Measurements from ENCODE around the gene CARMIL1.

CARMIL1 gene

DNA sequence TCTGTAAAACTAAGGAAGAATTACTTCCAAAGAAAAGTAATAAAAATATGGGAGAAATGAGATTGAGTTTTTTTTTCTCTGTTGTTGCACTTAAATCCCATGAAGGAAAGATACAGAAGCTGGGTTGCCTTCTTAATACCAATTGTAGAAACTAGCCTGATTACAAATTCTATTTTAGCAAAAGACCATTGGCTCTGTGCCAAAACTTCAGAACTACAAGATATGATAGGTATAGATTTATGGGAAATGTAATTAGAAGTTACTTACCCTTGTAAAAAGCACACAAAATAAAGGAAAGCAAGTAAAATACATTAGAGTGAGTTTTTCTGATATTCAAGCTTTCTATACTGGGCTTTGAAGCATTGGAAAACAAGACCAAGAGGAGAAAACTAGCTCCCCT, 299.4 kb downstream of the CARMIL1 start (continued):
- no peak for TF ChIP-seq ZNF335 (tag by site-specific recombination; conservative IDR thresholded peaks at IDR 0.05)
- TF ChIP-seq ZNF707 (tag by site-specific recombination; IDR thresholded peaks at IDR 0.05), result no peak
- TF ChIP-seq SALL2 (tag by site-specific recombination; IDR thresholded peaks at IDR 0.05; ENCODE audit: borderline replicate concordance), result no peak
- TF ChIP-seq ZNF843 (tag by site-specific recombination; IDR thresholded peaks at IDR 0.05), result no peak
- peak; percentile 54; the same call in 1 of the 2 replicates for TF ChIP-seq ZBTB44 (tag by site-specific recombination; IDR thresholded peaks at IDR 0.05)
- peak; percentile 65; the same call in 1 of the 2 replicates for TF ChIP-seq ZNF350 (tag by site-specific recombination; IDR thresholded peaks at IDR 0.05)

GRCh38 chr6:25579391-25579883, 300.3 kb downstream of the CARMIL1 start:
- ChIA-PET CTCF (interaction anchor here (0.6 to 2.2 kb wide), 9 partner anchors 22 to 1430 kb away, joined by 3 to 9 read pairs (median 5); partner anchors contain the start of gene CARMIL1), POLR2A (no interaction called here)
- Histone ChIP-seq H3K4me1 (ENCODE audit: control insufficient read depth, insufficient read depth, low read length) (no peaks in the 10 kb centered on the region), H3K27ac (ENCODE audit: extremely low read depth, low read depth, low read length) (no peak overlapping the region), H3K9me3 (ENCODE audit: control insufficient read depth, insufficient read depth, low read depth, low read length) (no peaks in the 10 kb centered on the region), H3K4me3 (ENCODE audit: low read depth, low read length) (no peak overlapping the region), H3K36me3 (ENCODE audit: control insufficient read depth in 2 of 2, insufficient read depth in 1 of 2, low read length in 2 of 2) (no peaks in the 10 kb centered on the region)
- TF ChIP-seq ZNF19 (tag by site-specific recombination; IDR thresholded peaks at IDR 0.05; ENCODE audit: low read depth) (no peak), ZNF311 (tag by site-specific recombination; IDR thresholded peaks at IDR 0.05; ENCODE audit: borderline replicate concordance) (no peak), ZFP3 (tag by site-specific recombination; IDR thresholded peaks at IDR 0.05; ENCODE audit: low read depth) (no peak), SCRT1 (tag by site-specific recombination; IDR thresholded peaks at IDR 0.05; ENCODE audit: borderline replicate concordance) (no peak), YY2 (tag by site-specific recombination; IDR thresholded peaks at IDR 0.05) (no peak), ZNF175 (tag by site-specific recombination; IDR thresholded peaks at IDR 0.05) (no peak), ELK4 (IDR thresholded peaks at IDR 0.05; ENCODE audit: borderline replicate concordance, low read depth, low read length) (no peak), HOXD13 (CRISPR knock-in tag; IDR thresholded peaks at IDR 0.05; ENCODE audit: borderline replicate concordance) (no peak), ZNF510 (tag by site-specific recombination; IDR thresholded peaks at IDR 0.05; ENCODE audit: insufficient replicate concordance) (no peak), ZNF791 (tag by site-specific recombination; IDR thresholded peaks at IDR 0.05) (no peak), ZNF24 (tag by site-specific recombination; IDR thresholded peaks at IDR 0.05) (no peak), ZNF391 (tag by site-specific recombination; IDR thresholded peaks at IDR 0.05; ENCODE audit: borderline replicate concordance, low read depth) (no peak), GFI1B (tag by site-specific recombination; IDR thresholded peaks at IDR 0.05) (no peak)
- TF ChIP-seq, protein P1, sequence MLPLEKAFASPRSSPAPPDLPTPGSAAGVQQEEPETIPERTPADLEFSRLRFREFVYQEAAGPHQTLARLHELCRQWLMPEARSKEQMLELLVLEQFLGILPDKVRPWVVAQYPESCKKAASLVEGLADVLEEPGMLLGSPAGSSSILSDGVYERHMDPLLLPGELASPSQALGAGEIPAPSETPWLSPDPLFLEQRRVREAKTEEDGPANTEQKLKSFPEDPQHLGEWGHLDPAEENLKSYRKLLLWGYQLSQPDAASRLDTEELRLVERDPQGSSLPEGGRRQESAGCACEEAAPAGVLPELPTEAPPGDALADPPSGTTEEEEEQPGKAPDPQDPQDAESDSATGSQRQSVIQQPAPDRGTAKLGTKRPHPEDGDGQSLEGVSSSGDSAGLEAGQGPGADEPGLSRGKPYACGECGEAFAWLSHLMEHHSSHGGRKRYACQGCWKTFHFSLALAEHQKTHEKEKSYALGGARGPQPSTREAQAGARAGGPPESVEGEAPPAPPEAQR (tag by site-specific recombination; IDR thresholded peaks at IDR 0.05), result no peak
- TF ChIP-seq, protein P2, sequence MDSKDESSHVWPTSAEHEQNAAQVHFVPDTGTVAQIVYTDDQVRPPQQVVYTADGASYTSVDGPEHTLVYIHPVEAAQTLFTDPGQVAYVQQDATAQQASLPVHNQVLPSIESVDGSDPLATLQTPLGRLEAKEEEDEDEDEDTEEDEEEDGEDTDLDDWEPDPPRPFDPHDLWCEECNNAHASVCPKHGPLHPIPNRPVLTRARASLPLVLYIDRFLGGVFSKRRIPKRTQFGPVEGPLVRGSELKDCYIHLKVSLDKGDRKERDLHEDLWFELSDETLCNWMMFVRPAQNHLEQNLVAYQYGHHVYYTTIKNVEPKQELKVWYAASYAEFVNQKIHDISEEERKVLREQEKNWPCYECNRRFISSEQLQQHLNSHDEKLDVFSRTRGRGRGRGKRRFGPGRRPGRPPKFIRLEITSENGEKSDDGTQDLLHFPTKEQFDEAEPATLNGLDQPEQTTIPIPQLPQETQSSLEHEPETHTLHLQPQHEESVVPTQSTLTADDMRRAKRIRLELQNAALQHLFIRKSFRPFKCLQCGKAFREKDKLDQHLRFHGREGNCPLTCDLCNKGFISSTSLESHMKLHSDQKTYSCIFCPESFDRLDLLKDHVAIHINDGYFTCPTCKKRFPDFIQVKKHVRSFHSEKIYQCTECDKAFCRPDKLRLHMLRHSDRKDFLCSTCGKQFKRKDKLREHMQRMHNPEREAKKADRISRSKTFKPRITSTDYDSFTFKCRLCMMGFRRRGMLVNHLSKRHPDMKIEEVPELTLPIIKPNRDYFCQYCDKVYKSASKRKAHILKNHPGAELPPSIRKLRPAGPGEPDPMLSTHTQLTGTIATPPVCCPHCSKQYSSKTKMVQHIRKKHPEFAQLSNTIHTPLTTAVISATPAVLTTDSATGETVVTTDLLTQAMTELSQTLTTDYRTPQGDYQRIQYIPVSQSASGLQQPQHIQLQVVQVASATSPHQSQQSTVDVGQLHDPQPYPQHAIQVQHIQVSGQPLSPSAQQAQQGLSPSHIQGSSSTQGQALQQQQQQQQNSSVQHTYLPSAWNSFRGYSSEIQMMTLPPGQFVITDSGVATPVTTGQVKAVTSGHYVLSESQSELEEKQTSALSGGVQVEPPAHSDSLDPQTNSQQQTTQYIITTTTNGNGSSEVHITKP (tag by site-specific recombination; IDR thresholded peaks at IDR 0.05), result no peak
- TF ChIP-seq, protein P3, sequence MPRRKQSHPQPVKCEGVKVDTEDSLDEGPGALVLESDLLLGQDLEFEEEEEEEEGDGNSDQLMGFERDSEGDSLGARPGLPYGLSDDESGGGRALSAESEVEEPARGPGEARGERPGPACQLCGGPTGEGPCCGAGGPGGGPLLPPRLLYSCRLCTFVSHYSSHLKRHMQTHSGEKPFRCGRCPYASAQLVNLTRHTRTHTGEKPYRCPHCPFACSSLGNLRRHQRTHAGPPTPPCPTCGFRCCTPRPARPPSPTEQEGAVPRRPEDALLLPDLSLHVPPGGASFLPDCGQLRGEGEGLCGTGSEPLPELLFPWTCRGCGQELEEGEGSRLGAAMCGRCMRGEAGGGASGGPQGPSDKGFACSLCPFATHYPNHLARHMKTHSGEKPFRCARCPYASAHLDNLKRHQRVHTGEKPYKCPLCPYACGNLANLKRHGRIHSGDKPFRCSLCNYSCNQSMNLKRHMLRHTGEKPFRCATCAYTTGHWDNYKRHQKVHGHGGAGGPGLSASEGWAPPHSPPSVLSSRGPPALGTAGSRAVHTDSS (tag by site-specific recombination; IDR thresholded peaks at IDR 0.05), result no peak
